ENCODE measurements around the gene CRYL1. TPM values are rescaled to one million over a fixed set of nuclear protein-coding genes. Genes with fewer than 3 reads are reported as not detected.

Gene CRYL1
- total RNA-seq, 1 experiment from 2014 or later = 13.4 TPM

DNA sequence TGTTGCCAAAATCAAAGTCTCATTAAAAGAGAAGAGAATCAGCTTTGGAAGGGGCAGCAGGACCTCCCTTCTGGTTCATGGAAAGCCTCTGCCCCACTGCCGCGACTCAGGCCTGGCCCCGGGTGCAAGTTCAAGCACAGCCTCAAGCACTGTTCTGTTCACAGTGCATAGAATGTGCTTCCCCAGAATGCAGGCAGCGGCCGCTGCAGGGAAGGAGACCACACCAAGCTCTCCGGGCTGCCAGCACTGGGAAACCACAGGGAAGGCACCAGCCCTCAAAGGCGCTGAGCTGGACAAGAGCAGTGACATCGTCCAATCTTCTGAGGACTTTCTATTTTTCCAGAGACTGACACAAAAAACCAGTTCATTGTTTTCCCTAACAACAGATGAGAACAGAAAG, 55.5 kb downstream of the CRYL1 start:
- no peak for ATAC-seq
- intact Hi-C loops (cut with micrococcal nuclease; ENCODE audit: unreplicated experiment) = no loop called here
- in situ Hi-C loops (cut with HindIII; ENCODE audit: low pct_unique_long_range_greater_than_20kb, low sequenced_read_pairs) = no loop called here

DNA sequence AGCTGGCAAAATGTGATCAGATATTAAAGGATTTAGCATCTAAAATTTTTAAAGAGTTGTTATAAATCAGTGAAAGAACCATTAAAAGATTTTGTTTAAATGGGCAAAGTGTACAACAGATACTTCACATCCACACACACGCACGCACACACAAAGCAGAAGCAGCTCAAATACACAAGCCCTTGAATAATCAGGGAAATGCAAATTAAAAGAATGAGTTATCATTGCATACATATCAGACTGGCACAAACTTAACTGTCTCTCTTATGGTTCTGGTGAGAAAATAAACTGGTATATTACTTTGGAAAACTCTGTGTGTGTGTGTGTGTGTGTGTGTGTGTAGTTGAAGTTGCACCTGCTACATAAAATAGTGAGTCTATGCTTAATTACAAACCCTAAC, 59.3 kb downstream of the CRYL1 start:
- ChIA-PET CTCF (no interaction called here), POLR2A (interaction anchor here (0.7 kb wide), 1 partner anchor 60 kb away, joined by 3 read pairs; no protein-coding TSS in a partner anchor)
- in situ Hi-C loops (cut with HindIII; ENCODE audit: low pct_unique_long_range_greater_than_20kb, low sequenced_read_pairs) (no loop called here), intact Hi-C loops (cut with micrococcal nuclease; ENCODE audit: unreplicated experiment) (loop anchor here (10.0 kb wide), 1 partner anchor 52 kb away; no protein-coding TSS in a partner anchor)
- DNase-seq (ENCODE audit: low read depth, low spot score) (no peak), ATAC-seq (no peak)
- no peak overlapping the region for H3K27ac ChIP-seq (ENCODE audit: low read length)
- no peaks in the 10 kb centered on the region for H3K27me3 ChIP-seq (ENCODE audit: control insufficient read depth, insufficient read depth, low read length)
- no peaks in the 10 kb centered on the region for H3K36me3 ChIP-seq (ENCODE audit: control insufficient read depth, insufficient read depth, low read length)
- no peaks in the 10 kb centered on the region for H3K9me3 ChIP-seq (ENCODE audit: control insufficient read depth, insufficient read depth, low read depth, low read length)
- no peak overlapping the region for H3K4me3 ChIP-seq (ENCODE audit: low read depth in 2 of 2, low read length in 2 of 2)
- TF ChIP-seq, protein P1, sequence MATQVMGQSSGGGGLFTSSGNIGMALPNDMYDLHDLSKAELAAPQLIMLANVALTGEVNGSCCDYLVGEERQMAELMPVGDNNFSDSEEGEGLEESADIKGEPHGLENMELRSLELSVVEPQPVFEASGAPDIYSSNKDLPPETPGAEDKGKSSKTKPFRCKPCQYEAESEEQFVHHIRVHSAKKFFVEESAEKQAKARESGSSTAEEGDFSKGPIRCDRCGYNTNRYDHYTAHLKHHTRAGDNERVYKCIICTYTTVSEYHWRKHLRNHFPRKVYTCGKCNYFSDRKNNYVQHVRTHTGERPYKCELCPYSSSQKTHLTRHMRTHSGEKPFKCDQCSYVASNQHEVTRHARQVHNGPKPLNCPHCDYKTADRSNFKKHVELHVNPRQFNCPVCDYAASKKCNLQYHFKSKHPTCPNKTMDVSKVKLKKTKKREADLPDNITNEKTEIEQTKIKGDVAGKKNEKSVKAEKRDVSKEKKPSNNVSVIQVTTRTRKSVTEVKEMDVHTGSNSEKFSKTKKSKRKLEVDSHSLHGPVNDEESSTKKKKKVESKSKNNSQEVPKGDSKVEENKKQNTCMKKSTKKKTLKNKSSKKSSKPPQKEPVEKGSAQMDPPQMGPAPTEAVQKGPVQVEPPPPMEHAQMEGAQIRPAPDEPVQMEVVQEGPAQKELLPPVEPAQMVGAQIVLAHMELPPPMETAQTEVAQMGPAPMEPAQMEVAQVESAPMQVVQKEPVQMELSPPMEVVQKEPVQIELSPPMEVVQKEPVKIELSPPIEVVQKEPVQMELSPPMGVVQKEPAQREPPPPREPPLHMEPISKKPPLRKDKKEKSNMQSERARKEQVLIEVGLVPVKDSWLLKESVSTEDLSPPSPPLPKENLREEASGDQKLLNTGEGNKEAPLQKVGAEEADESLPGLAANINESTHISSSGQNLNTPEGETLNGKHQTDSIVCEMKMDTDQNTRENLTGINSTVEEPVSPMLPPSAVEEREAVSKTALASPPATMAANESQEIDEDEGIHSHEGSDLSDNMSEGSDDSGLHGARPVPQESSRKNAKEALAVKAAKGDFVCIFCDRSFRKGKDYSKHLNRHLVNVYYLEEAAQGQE (IDR thresholded peaks at IDR 0.05; ENCODE audit: insufficient read depth in 1 of 2, low read depth in 2 of 2, low read length in 1 of 2) = no peak
- TF ChIP-seq SIN3A (IDR thresholded peaks at IDR 0.05; ENCODE audit: borderline replicate concordance, insufficient read depth, low read depth, low read length) (no peak), TCF7L2 (IDR thresholded peaks at IDR 0.05; ENCODE audit: low read depth, low read length) (no peak), POLR2AphosphoS5 (IDR thresholded peaks at IDR 0.05; ENCODE audit: low read depth, low read length) (no peak)
- TF ChIP-seq, protein P2, sequence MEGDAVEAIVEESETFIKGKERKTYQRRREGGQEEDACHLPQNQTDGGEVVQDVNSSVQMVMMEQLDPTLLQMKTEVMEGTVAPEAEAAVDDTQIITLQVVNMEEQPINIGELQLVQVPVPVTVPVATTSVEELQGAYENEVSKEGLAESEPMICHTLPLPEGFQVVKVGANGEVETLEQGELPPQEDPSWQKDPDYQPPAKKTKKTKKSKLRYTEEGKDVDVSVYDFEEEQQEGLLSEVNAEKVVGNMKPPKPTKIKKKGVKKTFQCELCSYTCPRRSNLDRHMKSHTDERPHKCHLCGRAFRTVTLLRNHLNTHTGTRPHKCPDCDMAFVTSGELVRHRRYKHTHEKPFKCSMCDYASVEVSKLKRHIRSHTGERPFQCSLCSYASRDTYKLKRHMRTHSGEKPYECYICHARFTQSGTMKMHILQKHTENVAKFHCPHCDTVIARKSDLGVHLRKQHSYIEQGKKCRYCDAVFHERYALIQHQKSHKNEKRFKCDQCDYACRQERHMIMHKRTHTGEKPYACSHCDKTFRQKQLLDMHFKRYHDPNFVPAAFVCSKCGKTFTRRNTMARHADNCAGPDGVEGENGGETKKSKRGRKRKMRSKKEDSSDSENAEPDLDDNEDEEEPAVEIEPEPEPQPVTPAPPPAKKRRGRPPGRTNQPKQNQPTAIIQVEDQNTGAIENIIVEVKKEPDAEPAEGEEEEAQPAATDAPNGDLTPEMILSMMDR (IDR thresholded peaks at IDR 0.05) = no peak
- H3K4me1 ChIP-seq (ENCODE audit: control insufficient read depth, insufficient read depth, low read length) = peaks cover 9% of the 10 kb centered on the region
- no TSS peak for BruUV-seq (replicated peaks)

More for the DNA sequence above, 55.5 kb downstream of the CRYL1 start:
- no peaks in the 10 kb centered on the region for H3K36me3 ChIP-seq (ENCODE audit: control insufficient read depth, insufficient read depth, low read length)
- H3K27me3 ChIP-seq (ENCODE audit: control insufficient read depth, insufficient read depth, low read length) = no peaks in the 10 kb centered on the region
- no peak for TF ChIP-seq POLR2AphosphoS5 (IDR thresholded peaks at IDR 0.05; ENCODE audit: low read depth, low read length)
- TF ChIP-seq, protein P2 (IDR thresholded peaks at IDR 0.05) = no peak
- no peak for TF ChIP-seq TCF7L2 (IDR thresholded peaks at IDR 0.05; ENCODE audit: low read depth, low read length)
- no peak for TF ChIP-seq SIN3A (IDR thresholded peaks at IDR 0.05; ENCODE audit: borderline replicate concordance, insufficient read depth, low read depth, low read length)
- TF ChIP-seq, protein P1 (IDR thresholded peaks at IDR 0.05; ENCODE audit: insufficient read depth in 1 of 2, low read depth in 2 of 2, low read length in 1 of 2) = no peak
- H3K9me3 ChIP-seq (ENCODE audit: control insufficient read depth, insufficient read depth, low read depth, low read length) = no peaks in the 10 kb centered on the region
- H3K27ac ChIP-seq (ENCODE audit: low read length) = no peak overlapping the region; the same call in 1 of the 2 replicates
- peaks cover 14% of the 10 kb centered on the region for H3K4me1 ChIP-seq (ENCODE audit: control insufficient read depth, insufficient read depth, low read length)
- ChIA-PET POLR2A (no interaction called here), CTCF (no interaction called here)
- no TSS peak for BruUV-seq (replicated peaks)
- DNase-seq (ENCODE audit: low read depth, low spot score) = no peak
- no peak overlapping the region for H3K4me3 ChIP-seq (ENCODE audit: low read depth in 2 of 2, low read length in 2 of 2)

Data from Panc1 (cell line).